NCI-H1048 (cell line): Measurements from ENCODE around the gene SLC2A9.
"Not testable (repeated sequence)": the region's sequence is repeated elsewhere in the genome, so short reads cannot be mapped to it uniquely, and the experiment has no call there.

Experiments
- DNase-seq: peaks from one replicate; lab custom pipeline; 2025; lab: John Stamatoyannopoulos, UW

Gene SLC2A9

GRCh38 chr4:9996319-9997110 is 24.8 kb downstream of the SLC2A9 start:
- no peak for DNase-seq

- no peak for DNase-seq
Measured at GRCh38 chr4:9994246-9994847, 26.9 kb downstream of the SLC2A9 start.

GRCh38 chr4:9989918-9990635 is 31.2 kb downstream of the SLC2A9 start:
- DNase-seq = no peak

GRCh38 chr4:9988933-9989332 is 32.4 kb downstream of the SLC2A9 start:
- DNase-seq = no peak

GRCh38 chr4:9988363-9988749 is 32.9 kb downstream of the SLC2A9 start:
- DNase-seq = no peak

GRCh38 chr4:9987749-9988362 is 33.4 kb downstream of the SLC2A9 start:
- no peak for DNase-seq

GRCh38 chr4:9984621-9985020 is 36.7 kb downstream of the SLC2A9 start:
- no peak for DNase-seq

GRCh38 chr4:9983211-9983610 is 38.1 kb downstream of the SLC2A9 start:
- DNase-seq = no peak

GRCh38 chr4:9981899-9982298 is 39.4 kb downstream of the SLC2A9 start:
- DNase-seq = not testable (repeated sequence)

- no peak for DNase-seq
Measured at GRCh38 chr4:9980898-9981297, 40.4 kb downstream of the SLC2A9 start.

GRCh38 chr4:9979101-9979701 is 42.1 kb downstream of the SLC2A9 start:
- DNase-seq = no peak

- DNase-seq = no peak
Measured at GRCh38 chr4:9977518-9978031, 43.7 kb downstream of the SLC2A9 start.

GRCh38 chr4:9976781-9977180 is 44.5 kb downstream of the SLC2A9 start:
- DNase-seq = no peak

GRCh38 chr4:9976293-9976692 is 45.0 kb downstream of the SLC2A9 start:
- DNase-seq = no peak

- no peak for DNase-seq
Measured at GRCh38 chr4:9971711-9972110, 49.6 kb downstream of the SLC2A9 start.

GRCh38 chr4:9970399-9971011 is 50.8 kb downstream of the SLC2A9 start:
- DNase-seq = no peak

GRCh38 chr4:9969526-9970398 is 51.5 kb downstream of the SLC2A9 start:
- no peak for DNase-seq

GRCh38 chr4:9968472-9968871 is 52.8 kb downstream of the SLC2A9 start:
- no peak for DNase-seq

GRCh38 chr4:9964879-9965278 is 56.4 kb downstream of the SLC2A9 start:
- no peak for DNase-seq

GRCh38 chr4:9963328-9963727 is 58.0 kb downstream of the SLC2A9 start:
- DNase-seq = no peak
